Stimulated activated CD4-positive, alpha-beta T cell treated with anti-CD3 and anti-CD28 coated beads, TNF-alpha, amount 100 ng/mL, for 1 hour (primary cell): ENCODE measurements around the gene AFF2.
"Not testable (repeated sequence)": the region's sequence is repeated elsewhere in the genome, so short reads cannot be mapped to it uniquely, and the experiment has no call there.

Source experiments
- DNase-seq, 3 donors: peaks; one replicate each; pipeline ENCODE4 v3.0.0-alpha.2; 2020; ENCODE audit warnings: low read depth in 3 of 3, low spot score in 1 of 3

AFF2 gene

GRCh38 chrX:148633218-148633908 is 132.9 kb downstream of the AFF2 start:
- DNase-seq = no peak

- no peak for DNase-seq
Observed at GRCh38 chrX:148634591-148634990, 134.2 kb downstream of the AFF2 start.

GRCh38 chrX:148643460-148643859 is 143.0 kb downstream of the AFF2 start:
- DNase-seq = no peak

GRCh38 chrX:148647651-148648050 is 147.2 kb downstream of the AFF2 start:
- DNase-seq = no peak

- no peak for DNase-seq
Observed at GRCh38 chrX:148649145-148649795, 148.9 kb downstream of the AFF2 start.

- DNase-seq = no peak
Observed at GRCh38 chrX:148658115-148658730, 157.8 kb downstream of the AFF2 start.

GRCh38 chrX:148659481-148659880 is 159.1 kb downstream of the AFF2 start:
- no peak for DNase-seq

GRCh38 chrX:148661035-148661434 is 160.6 kb downstream of the AFF2 start:
- no peak for DNase-seq

GRCh38 chrX:148662014-148662413 is 161.6 kb downstream of the AFF2 start:
- DNase-seq = no peak

GRCh38 chrX:148664171-148664570 is 163.8 kb downstream of the AFF2 start:
- no peak for DNase-seq

- DNase-seq = no peak
Observed at GRCh38 chrX:148664995-148665394, 164.6 kb downstream of the AFF2 start.

- not testable (repeated sequence) for DNase-seq
Observed at GRCh38 chrX:148669175-148669574, 168.8 kb downstream of the AFF2 start.

GRCh38 chrX:148670277-148670676 is 169.9 kb downstream of the AFF2 start:
- DNase-seq = no peak

GRCh38 chrX:148672517-148672916 is 172.1 kb downstream of the AFF2 start:
- DNase-seq = no peak

GRCh38 chrX:148681605-148682004 is 181.2 kb downstream of the AFF2 start:
- DNase-seq = no peak

GRCh38 chrX:148682206-148682605 is 181.8 kb downstream of the AFF2 start:
- DNase-seq = no peak

- DNase-seq = no peak
Observed at GRCh38 chrX:148691456-148691855, 191.0 kb downstream of the AFF2 start.

GRCh38 chrX:148695255-148695654 is 194.8 kb downstream of the AFF2 start:
- no peak for DNase-seq

- DNase-seq = no peak
Observed at GRCh38 chrX:148698221-148698620, 197.8 kb downstream of the AFF2 start.

- DNase-seq = no peak
Observed at GRCh38 chrX:148700021-148700420, 199.6 kb downstream of the AFF2 start.

- DNase-seq = no peak
Observed at GRCh38 chrX:148713981-148714380, 213.6 kb downstream of the AFF2 start.

- DNase-seq = no peak
Observed at GRCh38 chrX:148715361-148715760, 214.9 kb downstream of the AFF2 start.
